Measurements from ENCODE around the gene PCSK6.
"Not testable (repeated sequence)": the region's sequence is repeated elsewhere in the genome, so short reads cannot be mapped to it uniquely, and the experiment has no call there.

GRCh38 chr15:101454781-101455180, 34.7 kb downstream of the PCSK6 start:
- not testable (repeated sequence) for TF ChIP-seq POLR2A, CTCF (IDR thresholded peaks at IDR 0.05)

All from sigmoid colon (tissue), 3 donors.